Measurements from ENCODE around the gene PPP1R11. TPM values are rescaled to one million over a fixed set of nuclear protein-coding genes. Genes with fewer than 3 reads are reported as not detected.
A peak's percentile ranks its signal among the peaks of the same experiment; 100 is the strongest.

The PPP1R11 gene
- polyA plus RNA-seq, 1 donor (not counting 4 experiments of a cell fraction or from before 2014, with no cell fraction given) = 58.0 TPM

DNA sequence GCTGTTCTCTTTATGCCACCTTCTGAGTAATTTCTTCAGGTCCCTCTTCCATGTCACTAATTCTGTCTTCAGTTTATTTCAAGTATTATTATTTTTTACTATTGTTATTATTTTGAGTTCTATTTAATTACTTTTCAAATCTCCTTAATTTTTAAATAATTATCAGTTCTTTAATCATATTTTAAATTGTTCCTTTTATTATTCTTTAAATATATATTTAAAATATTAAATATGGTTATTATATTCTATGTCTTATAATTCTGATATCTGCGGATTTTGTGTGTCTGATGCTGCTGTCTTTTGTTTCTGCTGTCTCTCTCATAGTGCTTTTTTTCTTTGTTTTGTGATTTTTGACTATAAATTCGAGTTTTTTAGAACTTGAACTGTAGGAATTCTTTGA is 3.7 kb upstream of the PPP1R11 start:
- TF ChIP-seq EZH2 (IDR thresholded peaks at IDR 0.05; ENCODE audit: low read length) = no peak
- TF ChIP-seq, protein P1, sequence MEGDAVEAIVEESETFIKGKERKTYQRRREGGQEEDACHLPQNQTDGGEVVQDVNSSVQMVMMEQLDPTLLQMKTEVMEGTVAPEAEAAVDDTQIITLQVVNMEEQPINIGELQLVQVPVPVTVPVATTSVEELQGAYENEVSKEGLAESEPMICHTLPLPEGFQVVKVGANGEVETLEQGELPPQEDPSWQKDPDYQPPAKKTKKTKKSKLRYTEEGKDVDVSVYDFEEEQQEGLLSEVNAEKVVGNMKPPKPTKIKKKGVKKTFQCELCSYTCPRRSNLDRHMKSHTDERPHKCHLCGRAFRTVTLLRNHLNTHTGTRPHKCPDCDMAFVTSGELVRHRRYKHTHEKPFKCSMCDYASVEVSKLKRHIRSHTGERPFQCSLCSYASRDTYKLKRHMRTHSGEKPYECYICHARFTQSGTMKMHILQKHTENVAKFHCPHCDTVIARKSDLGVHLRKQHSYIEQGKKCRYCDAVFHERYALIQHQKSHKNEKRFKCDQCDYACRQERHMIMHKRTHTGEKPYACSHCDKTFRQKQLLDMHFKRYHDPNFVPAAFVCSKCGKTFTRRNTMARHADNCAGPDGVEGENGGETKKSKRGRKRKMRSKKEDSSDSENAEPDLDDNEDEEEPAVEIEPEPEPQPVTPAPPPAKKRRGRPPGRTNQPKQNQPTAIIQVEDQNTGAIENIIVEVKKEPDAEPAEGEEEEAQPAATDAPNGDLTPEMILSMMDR (optimal IDR thresholded peaks at IDR 0.05 in 1 of 3, IDR thresholded peaks at IDR 0.05 in 1 of 3, conservative IDR thresholded peaks at IDR 0.05 in 1 of 3; ENCODE audit: extremely low read depth in 1 of 3, insufficient read depth in 2 of 3, low read length in 3 of 3) = no peak
- Histone ChIP-seq H3K9me3 (ENCODE audit: control insufficient read depth, low read depth, low read length) (no peaks in the 10 kb centered on the region), H3K27me3 (ENCODE audit: control insufficient read depth, extremely low read depth, insufficient read depth, low read length) (no peaks in the 10 kb centered on the region), H3K9me1 (ENCODE audit: control insufficient read depth, extremely low read depth, insufficient read depth, low read length) (no peaks in the 10 kb centered on the region), H3K9ac (ENCODE audit: control insufficient read depth, extremely low read depth, insufficient read depth, low read length) (no peak overlapping the region), H3K4me3 (ENCODE audit: control insufficient read depth in 2 of 3, extremely low read depth in 1 of 3, insufficient read depth in 2 of 3, low read depth in 1 of 3, low read length in 3 of 3) (no peak overlapping the region), H2AFZ (ENCODE audit: control insufficient read depth, low read length) (no peak overlapping the region), H3K27ac (ENCODE audit: control insufficient read depth, insufficient read depth, low read length) (no peak overlapping the region), H3K4me2 (ENCODE audit: control insufficient read depth, extremely low read depth, insufficient read depth, low read depth, low read length) (no peak overlapping the region), H4K20me1 (ENCODE audit: control insufficient read depth, extremely low read depth, insufficient read depth, low read length) (no peaks in the 10 kb centered on the region), H3K79me2 (ENCODE audit: control insufficient read depth, insufficient read depth, low read length) (peaks cover 35% of the 10 kb centered on the region), H3K4me1 (ENCODE audit: control insufficient read depth, extremely low read depth, insufficient read depth, low read length) (peaks cover 26% of the 10 kb centered on the region), H3K36me3 (ENCODE audit: control insufficient read depth in 2 of 2, extremely low read depth in 1 of 2, insufficient read depth in 2 of 2, low read length in 2 of 2) (peaks cover 2 to 3% of the 10 kb centered on the region in 2 experiments)
- no peak for DNase-seq (ENCODE audit: low read depth, low spot score)
- no peak for FAIRE-seq
- dilution Hi-C loops (cut with MboI; ENCODE audit: extremely low pct_ligation_motif_present, low sequenced_read_pairs) = no loop called here

DNA sequence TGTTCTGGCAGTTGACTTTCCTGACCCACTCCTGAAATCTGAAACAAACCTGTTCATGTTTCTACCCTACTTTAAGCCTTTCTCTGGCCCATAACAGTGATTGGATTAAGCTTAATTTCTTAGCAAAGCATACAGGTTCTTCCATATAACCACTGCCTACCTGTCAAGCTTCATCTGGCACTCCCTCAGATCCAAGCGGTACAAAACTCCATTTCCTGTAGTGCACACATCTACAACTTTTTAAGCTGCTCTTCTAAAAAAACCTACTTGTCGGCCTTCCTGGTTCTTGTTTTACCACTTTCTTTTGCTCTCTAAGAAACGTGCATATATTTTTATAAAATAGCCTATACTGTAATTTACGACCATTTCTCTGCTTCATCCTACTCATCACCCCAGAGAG is 916 bp upstream of the PPP1R11 start:
- Histone ChIP-seq H3K4me3 (ENCODE audit: control insufficient read depth in 2 of 3, extremely low read depth in 1 of 3, insufficient read depth in 2 of 3, low read depth in 1 of 3, low read length in 3 of 3) (peak overlapping the region; percentile 84 to 98 (median 95)), H3K36me3 (ENCODE audit: control insufficient read depth in 2 of 2, extremely low read depth in 1 of 2, insufficient read depth in 2 of 2, low read length in 2 of 2) (peaks cover 6 to 9% of the 10 kb centered on the region in 2 experiments), H2AFZ (ENCODE audit: control insufficient read depth, low read length) (peak overlapping the region; percentile 98), H3K9ac (ENCODE audit: control insufficient read depth, extremely low read depth, insufficient read depth, low read length) (peak overlapping the region; percentile 93), H3K9me1 (ENCODE audit: control insufficient read depth, extremely low read depth, insufficient read depth, low read length) (no peaks in the 10 kb centered on the region), H3K4me2 (ENCODE audit: control insufficient read depth, extremely low read depth, insufficient read depth, low read depth, low read length) (peak overlapping the region; percentile 100), H4K20me1 (ENCODE audit: control insufficient read depth, extremely low read depth, insufficient read depth, low read length) (no peaks in the 10 kb centered on the region), H3K9me3 (ENCODE audit: control insufficient read depth, low read depth, low read length) (no peaks in the 10 kb centered on the region), H3K4me1 (ENCODE audit: control insufficient read depth, extremely low read depth, insufficient read depth, low read length) (peaks cover 21% of the 10 kb centered on the region), H3K79me2 (ENCODE audit: control insufficient read depth, insufficient read depth, low read length) (peaks cover 32% of the 10 kb centered on the region), H3K27ac (ENCODE audit: control insufficient read depth, insufficient read depth, low read length) (peak overlapping the region; percentile 95), H3K27me3 (ENCODE audit: control insufficient read depth, extremely low read depth, insufficient read depth, low read length) (no peaks in the 10 kb centered on the region)
- FAIRE-seq (peak; percentile 13), DNase-seq (ENCODE audit: low read depth, low spot score) (no peak)
- no peak for TF ChIP-seq EZH2 (IDR thresholded peaks at IDR 0.05; ENCODE audit: low read length)
- TF ChIP-seq, protein P1 (optimal IDR thresholded peaks at IDR 0.05 in 1 of 3, IDR thresholded peaks at IDR 0.05 in 1 of 3, conservative IDR thresholded peaks at IDR 0.05 in 1 of 3; ENCODE audit: extremely low read depth in 1 of 3, insufficient read depth in 2 of 3, low read length in 3 of 3) = no peak
- dilution Hi-C loops (cut with MboI; ENCODE audit: extremely low pct_ligation_motif_present, low sequenced_read_pairs) = no loop called here
